22Rv1 (cell line): ENCODE results near the gene NDFIP1.
A peak's percentile ranks its signal among the peaks of the same experiment; 100 is the strongest.

Experiments
- H3K27ac ChIP-seq: fragments of 450-650 bp; 2 replicates; pipeline ENCODE4 v1.5.1; 2017
- CTCF ChIP-seq: fragments of 450-650 bp; IDR thresholded peaks from 2 replicates; pipeline ENCODE4 v1.5.1; 2017; ENCODE audit warnings: mild to moderate bottlenecking
- ZFX ChIP-seq: fragments of 450-650 bp; IDR thresholded peaks from 2 replicates; pipeline ENCODE4 v1.6.1; 2017; ENCODE audit warnings: antibody characterized with exemption, borderline replicate concordance

Gene NDFIP1

DNA sequence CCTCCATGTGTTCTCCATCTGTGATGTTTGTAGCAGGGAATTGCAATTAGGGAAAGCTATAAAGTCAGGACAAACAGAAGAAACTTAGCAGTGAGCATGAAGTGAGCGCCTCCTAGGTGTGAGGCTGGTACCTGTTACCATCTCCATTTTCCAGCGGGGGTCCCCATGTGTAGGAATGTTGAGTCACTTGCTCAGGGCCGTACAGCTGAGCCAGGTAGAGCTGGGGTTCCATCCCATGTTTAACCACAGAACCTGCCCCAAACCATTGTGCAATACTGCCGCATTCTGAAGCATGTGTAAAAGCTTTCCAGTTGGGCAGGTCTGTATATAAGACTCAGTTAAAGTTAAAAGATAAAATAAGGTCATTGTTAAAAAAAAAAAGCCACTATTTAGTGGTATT is 62.7 kb downstream of the NDFIP1 start:
- TF ChIP-seq ZFX (no peak), CTCF (peak; percentile 8; the same call in 1 of the 2 replicates)
- H3K27ac ChIP-seq, result no peak overlapping the region

DNA sequence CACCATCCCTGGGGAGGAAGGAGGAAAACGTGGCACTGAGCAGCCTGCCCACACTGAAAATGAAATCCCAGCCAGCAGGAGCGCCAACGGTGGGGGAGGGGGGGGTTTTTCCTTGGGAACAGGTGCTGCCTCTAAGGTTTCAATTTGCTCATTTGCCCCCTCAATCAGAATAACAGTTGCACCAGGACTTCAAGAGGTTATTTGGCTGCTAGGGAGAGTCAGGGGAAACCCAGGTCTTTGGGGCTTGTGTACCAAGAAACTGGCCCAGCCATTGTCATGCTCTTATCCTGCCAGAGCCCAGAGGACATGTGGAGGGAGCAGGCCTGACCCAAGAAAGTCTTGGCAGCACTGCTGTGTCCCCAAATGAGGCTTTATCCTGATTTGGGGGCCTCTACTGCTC is 66.5 kb downstream of the NDFIP1 start:
- TF ChIP-seq ZFX (no peak), CTCF (no peak)

GRCh38 chr5:142175461-142176142 is 67.0 kb downstream of the NDFIP1 start:
- TF ChIP-seq ZFX (no peak), CTCF (no peak)
- no peak overlapping the region for H3K27ac ChIP-seq

More for the DNA sequence above, 66.5 kb downstream of the NDFIP1 start:
- no peak overlapping the region for H3K27ac ChIP-seq

DNA sequence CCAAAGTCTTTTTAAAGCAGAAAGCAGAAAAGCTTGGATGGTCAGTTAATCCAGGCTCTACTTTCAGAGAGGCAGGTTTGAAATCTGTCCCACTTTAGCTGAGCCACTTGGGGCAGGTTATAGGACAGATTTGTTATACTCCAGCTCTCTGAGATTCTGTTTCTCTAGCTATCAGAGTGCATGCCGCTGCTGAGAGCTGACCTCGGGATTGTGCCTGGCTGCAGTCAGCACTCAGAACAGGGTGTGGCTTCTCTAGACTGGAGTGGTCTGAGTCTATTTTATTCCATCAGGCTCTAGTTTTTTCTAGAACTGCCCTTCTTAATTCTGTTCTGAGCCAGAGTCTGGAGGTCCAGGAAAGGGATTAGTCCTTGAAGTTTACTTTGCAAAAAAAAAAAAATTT is 67.7 kb downstream of the NDFIP1 start:
- H3K27ac ChIP-seq, result no peak overlapping the region

GRCh38 chr5:142178651-142179050 is 70.1 kb downstream of the NDFIP1 start:
- no peak overlapping the region for H3K27ac ChIP-seq
- no peak for TF ChIP-seq ZFX
- TF ChIP-seq CTCF, result no peak

More for the DNA sequence above, 67.7 kb downstream of the NDFIP1 start:
- TF ChIP-seq ZFX (no peak), CTCF (no peak)

- no peak overlapping the region for H3K27ac ChIP-seq
- no peak for TF ChIP-seq ZFX
- no peak for TF ChIP-seq CTCF
Measured at GRCh38 chr5:142179776-142180387, 71.3 kb downstream of the NDFIP1 start.

DNA sequence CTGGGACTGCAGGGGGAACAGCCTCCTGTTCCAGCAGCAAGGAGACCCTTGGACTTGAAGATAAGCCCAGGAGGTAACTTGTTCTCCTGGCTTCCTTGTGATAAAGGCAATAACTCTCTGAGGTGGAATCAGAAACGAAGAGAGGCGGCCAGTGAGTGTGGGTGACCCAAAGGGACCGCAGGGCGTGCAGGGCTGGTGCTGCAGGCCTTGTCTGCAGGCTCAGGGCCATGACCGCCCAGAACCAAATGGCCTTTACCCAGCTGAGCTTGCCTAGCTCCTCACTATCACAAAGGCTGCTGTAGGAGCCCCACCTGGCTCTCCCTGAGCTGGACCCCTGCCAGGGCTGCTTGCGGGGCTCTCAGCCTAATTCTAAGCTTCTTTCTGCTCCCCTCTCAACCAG is 72.5 kb downstream of the NDFIP1 start:
- H3K27ac ChIP-seq, result no peak overlapping the region
- TF ChIP-seq ZFX (no peak), CTCF (no peak)
